Stimulated activated CD4-positive, alpha-beta T cell treated with anti-CD3 and anti-CD28 coated beads, Interleukin-1b, Interleukin-23, amount 100 ng/mL, for 24 hours (primary cell): Measurements from ENCODE around the gene NAT10.
A peak's percentile ranks its signal among the peaks of the same experiment; 100 is the strongest.
"Not testable (repeated sequence)": the region's sequence is repeated elsewhere in the genome, so short reads cannot be mapped to it uniquely, and the experiment has no call there.

Source experiments
- DNase-seq, 4 experiments: peaks; one replicate each; pipeline ENCODE4 v3.0.0-alpha.2; 2020; ENCODE audit warnings: low read depth in 4 of 4, low spot score in 1 of 4

NAT10 gene

DNA sequence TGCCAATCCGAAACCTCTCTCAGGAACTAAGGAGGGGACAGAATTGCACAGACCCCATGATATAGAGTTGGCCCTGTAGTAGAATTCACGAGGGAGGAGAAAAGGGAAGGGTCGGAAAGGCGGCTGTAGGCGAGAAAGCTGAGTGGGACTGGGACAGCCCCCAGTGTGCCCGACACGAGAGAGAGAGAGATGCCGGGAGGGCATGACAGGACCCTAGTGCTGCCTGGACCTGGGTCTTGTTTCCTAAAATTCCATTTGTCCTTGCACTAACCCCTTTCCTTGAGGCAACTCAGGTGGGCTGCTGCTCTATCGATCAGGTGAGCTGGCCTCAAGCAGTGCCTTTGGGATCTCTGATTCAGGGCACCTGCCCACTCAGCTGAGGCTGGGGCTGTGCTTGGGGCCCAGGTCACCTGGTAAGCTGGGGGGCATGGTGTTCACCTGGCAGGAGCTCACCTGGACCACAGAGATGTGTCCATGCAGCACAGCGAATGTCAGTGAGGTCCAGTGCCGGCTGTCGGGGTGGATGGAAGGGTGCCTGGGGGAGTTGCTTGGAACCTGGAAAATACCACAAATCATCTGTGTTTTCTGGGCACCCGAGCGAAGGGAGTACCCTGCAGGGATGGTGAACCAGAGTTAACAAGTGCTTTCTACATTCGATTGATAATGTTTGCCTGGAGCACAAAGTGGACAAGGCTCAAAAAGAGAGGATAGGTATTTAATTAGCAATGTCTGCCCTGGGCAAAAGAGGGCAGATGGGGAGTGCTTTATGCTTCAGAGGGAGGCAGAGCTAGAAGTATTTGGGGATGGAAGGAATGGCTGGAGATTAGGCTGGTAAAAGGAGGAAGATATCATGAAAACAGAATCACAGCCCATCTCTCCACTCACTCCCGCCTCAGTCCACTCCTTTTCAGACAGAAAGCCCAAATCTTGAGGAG is 61.6 kb downstream of the NAT10 start:
- DNase-seq = no peak

DNA sequence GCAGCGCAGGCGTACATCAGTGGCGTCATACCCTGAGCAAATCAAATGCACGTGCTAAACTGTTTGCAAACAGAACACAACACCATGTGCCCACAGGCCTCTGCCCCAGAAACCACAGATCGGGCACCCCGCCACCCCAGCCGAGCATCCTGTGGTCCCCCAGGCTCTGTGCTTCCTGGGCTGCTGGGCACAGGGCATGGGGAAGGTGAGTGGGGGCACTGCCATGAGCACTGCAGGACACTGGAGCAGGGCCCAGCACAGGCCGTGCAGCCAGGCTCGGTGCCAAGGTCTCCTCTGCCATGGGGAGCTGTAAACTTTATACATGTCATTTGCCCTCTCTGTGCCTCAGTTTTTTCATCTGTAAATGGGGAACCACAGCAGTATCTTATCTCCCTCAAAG is 62.5 kb downstream of the NAT10 start:
- no peak for DNase-seq

DNA sequence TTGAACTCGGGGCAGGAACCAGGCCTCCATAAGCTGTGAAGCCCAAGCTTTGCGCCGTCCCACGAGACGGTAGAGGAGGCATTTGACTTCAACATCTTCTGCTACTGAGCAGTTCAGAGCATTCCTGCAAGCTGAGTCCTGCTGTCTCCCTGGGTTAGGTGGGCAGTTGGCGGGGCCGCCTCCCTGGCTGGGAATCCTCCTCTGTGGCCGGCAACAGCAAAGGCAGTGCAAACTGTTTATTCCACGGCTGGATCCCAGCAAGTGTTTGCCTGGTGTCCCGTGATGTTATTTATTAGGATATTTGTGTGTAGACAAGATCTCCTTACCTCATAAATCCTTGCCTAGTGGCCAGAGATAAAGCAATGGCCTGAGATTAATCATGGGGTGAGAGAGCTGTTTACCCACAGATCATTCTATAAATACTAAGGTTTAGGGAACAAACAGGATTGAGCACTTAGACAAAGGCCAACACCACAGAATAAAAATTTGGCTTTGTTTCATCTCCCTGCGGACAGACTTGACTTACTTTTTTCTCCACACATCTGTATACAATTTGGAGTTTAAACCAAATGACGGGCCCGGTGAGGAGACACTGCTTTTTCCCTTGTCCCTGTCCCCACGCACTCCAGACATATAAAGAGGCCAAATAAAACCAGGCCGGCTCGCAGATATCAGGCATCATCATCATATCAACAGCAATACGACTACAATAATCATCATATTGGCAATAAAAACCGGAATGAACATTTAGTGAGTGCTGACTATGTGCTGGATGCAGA is 63.4 kb downstream of the NAT10 start:
- DNase-seq = no peak

DNA sequence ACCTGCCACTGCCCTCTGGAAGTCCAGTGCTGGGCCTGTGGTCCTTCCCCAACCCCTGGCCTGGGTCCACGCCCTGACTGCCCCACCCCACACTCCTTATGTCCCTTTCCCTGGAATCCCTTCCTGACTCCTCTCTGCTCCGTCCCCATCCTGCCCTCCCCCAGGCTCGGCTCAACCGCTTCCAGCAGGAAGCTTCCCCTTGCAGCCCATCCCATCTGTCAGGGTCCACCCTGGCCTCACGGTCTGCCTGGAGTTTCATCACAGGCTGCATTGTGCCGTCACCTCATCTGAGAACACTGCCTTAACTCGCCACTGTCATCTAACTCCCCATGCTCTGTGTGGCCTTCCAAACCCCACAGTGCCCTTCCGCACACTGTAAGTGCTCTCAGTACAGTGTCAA is 64.3 kb downstream of the NAT10 start:
- DNase-seq = no peak

DNA sequence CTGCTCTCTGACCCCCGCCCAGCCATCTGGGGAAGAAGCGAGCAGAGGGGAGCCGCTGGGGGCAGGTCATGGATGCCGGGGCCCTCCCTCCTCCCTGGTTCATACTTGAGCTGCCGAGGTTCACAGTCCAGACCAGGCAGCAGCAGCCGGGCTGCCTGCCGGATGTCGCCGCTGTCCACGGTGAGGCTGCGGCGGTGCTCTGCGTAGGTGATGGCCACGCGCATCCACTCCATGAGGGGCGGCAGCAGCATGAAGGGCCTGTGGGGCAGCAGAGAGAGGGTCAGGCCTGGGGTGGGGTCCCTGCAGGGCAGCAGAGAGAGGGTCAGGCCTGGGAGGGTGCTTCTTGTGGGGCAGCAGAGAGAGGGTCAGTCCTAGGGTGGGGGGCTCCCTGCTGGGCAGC is 67.6 kb downstream of the NAT10 start:
- no peak for DNase-seq

DNA sequence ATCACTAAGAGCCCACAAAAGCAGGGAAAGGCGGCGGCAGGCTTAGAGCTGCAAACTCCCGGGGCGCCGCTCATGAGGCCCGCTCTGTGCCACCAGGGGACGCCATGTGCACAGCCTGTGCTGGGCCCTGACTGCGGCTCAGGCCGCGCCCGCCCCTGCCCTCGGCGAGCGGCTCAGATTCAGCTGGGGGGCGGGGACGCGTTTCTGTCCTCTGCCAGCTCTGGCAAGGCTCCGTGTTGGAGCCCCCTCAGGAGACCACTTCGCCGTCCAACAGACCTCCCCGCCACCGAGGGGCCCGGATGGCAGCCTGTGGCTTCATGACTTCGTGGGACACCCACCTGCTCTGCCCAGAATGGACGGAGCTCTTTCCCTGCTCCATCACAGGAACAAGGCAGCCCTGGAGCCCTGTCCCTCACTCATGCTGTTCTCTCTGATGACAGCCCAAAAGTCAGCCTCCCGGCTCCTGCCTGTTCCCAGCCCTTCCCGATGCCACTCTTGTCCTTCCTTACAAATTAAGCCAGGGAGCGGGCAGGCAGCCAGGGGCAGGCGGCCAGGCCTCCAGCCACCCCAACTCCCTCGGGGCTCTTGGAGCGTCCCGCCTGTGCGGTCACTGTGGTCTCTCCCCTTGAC is 69.1 kb downstream of the NAT10 start:
- peak; percentile 62 to 75 (median 70) for DNase-seq

DNA sequence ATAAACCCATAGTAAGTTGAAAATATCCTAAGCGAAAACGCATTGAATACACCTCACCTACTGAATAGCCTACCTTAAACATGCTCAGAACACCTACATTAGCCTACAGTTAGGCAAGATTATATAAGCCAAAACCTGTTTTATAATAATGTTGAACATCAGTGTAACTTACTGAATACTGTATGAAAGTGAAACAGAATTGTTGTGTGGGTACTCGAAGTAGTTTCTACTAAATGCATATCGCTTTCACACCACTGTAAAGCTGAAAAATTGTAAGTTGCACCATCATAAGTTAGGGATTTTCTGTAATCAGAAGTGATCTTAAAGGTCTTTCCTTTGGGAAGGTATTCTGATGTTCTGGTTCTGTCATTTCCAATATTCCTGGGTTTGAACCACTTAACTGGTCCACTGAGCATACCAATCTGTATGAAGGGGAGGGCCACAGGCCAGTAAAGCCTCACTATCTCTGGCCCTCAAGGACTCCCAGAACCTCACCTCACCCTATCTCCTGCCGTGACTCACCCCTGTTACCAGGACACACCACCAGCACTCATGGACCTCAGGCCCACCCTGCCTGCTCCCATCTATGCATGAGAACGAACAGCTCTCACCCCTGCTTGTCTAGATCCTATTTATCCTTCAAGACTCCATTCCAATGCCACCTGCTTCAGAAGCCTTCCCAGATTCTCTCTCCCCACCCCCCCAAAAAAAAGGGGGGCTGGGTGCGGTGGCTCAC is 70.0 kb downstream of the NAT10 start:
- DNase-seq = no peak

DNA sequence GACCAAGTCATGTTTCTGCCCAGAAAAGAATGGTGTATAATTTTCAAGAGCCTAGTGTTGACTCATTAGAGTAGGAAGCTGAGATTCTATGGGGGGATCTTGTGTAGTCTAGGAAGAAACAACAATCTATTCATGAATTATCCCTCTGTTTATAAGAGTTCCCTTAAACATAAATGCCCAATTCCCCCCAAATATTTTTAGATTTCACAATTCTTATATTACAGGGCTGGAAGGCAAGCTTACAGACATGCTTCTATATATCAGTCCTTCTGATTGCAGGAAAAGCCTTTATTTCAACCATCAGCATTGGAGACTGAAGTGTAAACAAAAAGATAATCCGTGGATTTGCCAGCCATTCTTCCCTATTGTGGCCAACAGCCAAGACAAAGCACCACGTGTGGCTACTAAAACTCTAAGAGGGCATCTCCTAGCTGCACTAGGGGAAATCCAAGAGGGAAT is 71.4 kb downstream of the NAT10 start:
- no peak for DNase-seq

DNA sequence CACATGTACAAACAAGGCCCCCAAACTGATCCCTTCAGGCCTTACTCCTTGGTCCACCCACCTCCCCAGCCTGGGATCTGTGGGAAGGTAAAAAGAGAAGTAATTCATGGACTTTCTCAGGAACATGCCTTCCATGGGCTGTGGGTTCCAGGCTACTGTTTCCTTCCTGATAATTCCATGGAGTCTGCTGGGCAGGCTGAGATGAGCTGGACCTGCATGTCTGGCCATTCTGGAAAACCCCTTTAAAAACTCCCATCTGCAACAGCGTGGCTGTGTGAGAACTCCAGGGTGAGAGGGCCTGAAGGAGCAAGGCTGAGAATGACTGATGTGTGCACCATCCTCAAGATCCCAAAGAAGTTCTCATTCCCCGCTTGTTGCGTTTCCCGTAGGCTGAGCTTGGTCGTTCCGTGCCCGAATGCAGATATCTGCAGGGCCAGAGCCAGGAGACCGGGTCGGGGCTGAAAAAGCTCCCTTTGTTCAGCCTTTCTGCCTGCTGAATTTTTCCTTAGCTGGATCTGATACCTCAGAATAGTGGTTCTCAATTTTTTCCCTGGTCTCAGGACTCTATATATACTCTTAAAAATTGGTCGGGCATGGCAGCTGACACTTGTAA is 72.9 kb downstream of the NAT10 start:
- no peak for DNase-seq

DNA sequence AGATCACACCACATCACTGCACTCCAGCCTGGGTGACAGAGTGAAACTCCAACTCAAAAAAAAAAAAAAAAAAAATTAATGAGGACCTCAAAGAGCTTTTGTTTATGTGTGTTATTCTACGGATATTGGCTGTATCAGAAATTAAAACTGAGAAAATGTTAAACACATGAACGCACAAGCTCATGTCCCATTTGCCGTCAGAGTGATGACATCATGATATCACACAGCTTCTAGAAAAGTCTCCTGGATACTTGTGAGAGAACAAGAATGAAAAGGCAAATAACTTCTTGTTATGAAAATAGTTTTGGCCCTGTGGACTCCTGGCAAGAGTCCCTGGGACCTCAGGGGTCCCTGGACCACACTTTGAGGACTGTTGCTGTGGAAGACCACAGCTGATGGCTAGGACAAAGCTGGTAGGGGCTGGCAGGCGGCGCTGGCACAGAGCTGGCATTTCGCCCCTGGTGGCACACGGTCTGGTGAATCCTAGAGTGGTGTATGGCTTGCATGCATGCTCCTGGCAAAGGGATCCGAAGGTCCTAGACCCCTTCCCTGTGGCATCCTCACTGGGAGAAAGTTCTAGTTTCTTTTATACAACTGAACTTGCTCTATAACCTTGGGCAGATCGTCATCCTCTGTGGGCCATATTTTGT is 73.7 kb downstream of the NAT10 start:
- DNase-seq = no peak

DNA sequence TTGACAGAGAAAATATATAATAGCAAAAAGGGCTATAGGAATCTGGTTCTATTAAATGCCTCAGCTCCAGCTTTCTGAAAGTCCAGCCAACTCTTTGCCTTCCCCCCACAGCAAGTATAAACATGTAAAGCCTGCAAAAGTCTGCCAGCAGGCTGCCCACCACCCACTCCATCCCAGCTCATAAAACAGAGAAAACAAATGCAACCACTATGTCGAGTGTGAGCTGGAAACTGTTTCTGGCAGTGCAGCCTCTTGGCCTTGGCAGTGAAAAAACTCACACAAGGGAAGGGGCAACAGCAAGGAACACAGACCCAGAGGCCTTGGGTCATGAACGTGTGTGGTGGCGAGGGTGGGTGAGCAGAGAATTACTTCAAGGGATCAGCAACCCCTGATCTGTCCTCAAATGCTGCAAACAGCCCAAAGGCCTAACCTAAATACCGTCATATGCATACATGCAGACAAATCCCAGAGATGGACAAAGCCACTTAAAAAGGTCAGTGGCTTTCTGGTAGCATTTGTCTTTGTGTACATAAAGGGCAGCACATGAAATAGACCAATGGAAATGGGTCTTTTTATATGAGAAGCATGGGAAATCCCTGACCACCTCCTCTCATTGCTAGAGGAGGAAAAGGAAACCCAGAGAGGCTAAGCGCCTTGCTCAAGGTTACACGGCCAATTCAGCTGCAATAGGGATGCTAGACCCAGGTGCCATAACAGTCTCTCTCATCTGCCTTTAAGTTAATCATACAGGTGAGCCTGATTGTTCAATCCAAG is 74.8 kb downstream of the NAT10 start:
- DNase-seq = no peak

DNA sequence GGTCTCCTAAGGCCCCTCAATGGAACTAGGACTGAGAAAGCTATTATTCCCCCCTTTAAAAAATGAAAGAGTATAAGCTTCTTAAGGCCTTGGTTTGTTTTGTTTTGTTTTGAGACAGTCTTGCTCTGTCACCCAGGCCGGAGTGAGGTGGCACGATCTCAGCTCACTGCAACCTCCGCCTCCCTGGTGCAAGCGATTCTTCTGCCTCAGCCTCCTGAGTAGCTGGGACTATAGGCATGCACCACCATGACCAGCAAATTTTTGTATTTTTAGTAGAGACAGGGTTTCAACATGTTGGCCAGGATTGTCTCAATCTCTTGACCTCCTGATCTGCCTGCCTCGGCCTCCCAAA is 75.4 kb downstream of the NAT10 start:
- DNase-seq = not testable (repeated sequence)

DNA sequence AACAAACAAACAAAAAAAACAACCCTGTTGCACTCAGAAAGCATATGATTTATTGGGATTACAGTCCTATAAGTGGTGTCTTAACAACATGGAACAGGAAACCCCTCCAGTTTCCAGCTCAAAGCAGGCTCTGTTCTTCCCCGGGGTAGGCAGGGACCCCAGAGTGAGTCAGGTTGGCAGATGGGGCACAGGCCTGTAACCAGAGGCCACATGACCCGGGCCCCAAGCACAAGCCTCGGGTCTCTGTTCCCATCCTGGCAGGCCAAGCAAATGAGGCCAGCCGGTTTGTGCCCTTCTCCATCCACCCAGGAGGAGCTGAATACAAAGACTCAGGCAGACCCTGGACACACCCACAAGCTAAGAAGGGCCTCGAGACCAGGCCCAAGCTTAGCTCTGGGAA is 75.8 kb downstream of the NAT10 start:
- no peak for DNase-seq

DNA sequence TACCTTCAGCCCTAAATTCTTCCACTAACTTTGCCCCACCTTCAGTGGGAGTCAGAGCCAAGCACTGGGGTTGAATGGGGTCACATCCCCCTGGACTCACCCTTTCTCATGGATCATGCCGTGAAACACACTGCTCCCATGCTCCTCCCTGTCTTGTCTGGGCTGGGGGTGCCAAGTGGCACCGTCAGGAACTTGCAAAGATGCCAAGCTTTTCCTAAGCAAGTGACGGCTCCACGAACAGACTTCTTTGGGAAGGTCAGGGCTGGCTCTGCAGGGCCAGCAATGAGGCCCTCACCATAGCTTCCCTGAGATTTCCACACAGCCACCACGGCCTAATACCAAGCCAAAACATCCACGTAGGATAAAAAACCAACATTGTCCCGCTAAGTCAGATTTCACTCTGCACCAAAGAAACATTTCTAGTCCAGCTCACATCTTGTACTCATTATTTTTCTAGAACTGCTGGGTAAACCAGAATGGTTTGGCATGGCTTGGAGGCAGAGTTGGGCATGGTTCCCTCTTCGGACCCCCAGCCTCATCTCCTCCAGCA is 76.5 kb downstream of the NAT10 start:
- no peak for DNase-seq

DNA sequence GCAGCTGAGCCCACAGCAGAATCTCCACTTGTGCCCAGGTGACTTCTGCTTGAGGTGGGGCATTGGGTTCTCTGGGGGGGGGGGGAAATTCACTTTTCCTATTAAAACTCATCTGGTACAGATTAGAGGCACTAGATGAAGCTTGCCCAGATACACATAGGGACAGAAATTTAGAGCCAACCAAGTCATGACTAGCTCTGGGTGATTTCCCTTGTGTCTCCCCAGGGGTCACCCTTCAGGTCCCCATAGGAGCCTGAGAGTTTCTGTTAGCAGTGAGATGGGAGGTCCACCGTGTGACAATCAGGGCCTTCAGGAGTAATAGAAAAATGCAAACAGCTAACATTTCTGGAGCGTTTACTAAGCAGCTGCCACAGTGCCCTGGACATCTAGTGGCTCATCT is 77.0 kb downstream of the NAT10 start:
- no peak for DNase-seq

DNA sequence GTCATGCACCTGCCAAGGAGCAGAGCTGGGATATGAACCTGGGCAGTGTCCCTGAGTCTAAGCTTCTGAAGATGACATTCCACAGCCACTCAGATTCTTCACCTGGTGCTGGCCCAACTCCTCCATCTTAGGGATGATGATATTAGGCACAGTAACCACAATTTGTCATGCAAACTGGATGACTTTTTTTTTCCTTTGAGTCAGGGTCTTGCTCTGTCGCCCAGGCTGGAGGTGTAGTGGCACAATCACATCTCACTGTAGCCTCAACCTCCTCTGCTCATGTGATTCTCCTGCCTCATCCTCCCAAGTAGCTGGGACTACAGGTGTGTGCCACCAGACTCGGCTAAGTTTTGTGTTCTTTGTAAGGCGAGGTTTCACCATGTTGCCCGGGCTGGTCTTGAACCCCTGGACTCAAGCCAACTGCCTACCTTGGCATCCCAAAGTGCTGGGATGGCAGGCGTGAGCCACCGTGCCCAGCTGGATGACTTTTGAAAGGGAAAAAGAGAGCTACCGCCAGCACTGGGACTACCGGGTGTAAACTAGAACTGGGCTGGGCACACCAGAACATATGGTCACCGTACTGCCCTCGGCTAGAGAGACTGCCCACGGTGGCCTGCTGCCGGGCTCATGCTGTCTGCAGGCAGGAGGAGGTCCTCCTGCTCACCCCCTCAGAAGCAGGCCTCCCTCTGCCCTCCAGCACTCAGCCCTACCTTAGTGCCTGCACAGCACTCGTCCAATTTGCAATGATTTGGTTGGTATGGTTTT is 77.7 kb downstream of the NAT10 start:
- no peak for DNase-seq

DNA sequence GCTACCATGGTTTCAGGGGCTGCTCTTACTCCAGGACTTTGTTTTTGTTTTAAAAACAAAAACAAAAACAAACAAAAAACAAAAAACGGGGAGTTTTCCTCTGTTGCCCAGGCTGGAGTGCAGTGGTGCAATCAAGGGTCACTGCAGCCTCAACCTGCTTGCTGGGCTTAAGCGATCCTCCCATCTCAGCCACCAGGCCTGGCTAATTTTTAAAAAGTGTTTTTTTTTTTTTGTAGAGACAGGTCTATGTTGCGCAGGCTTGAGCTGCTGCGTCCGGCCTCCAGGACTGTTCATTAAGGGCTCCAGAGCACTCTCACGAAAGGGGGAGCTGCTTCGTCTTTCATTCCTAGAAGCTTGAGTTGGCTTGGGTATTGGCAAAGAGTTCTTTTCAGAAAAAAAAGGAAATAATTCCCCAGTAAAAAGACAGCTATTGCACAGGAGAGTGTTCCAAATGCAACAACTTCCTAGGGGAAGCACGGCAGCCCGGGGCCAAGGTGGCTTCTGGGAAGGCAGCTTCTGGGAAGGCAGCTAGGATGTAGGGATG is 78.5 kb downstream of the NAT10 start:
- no peak for DNase-seq

DNA sequence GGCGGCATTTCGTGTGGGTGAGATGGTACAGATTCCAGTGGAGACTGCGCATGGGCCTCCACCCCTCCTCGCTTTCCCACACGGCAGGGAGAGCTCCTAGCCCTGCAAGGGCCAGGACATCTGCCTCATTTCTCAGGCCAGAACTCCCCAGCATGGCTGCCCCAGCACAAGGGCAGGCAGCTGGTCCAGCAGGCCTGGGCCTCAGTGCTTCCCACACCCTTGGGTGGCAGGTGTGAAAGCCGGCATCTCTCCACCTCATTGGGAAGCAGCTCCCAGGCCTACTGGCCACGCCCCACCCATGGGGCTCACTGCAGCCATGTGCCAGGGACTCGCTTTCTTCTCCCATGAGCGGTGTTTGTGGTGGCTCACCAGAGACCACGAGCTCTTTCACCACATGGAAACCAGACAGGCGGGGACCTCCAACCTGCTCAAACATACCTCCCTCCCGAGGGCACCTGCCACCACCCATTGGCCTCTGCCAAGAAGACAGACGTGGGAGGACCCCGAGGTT is 79.1 kb downstream of the NAT10 start:
- no peak for DNase-seq
